ENCODE data around the gene SLC20A1. TPM values are rescaled to one million over a fixed set of nuclear protein-coding genes. Genes with fewer than 3 reads are reported as not detected.

The SLC20A1 gene
- total RNA-seq, 2 donors from 2014 or later, result 77.3 to 124 TPM

DNA sequence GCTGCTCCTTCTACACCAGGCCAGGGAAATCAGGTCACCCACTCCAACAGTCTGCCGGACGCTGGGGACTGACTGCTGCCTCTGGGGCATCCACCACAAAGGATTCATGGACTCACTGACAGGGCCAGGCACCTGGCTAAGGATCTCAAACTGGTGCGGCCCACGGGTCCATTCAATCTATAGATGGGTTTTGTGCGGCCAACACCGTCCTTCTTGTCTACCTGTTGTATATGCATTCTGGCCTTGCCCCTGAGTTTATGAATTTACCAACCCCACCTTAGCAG is 10.9 kb upstream of the SLC20A1 start:
- H3K36me3 Mint-ChIP-seq (ENCODE audit: low read depth), result no peaks in the 10 kb centered on the region
- H3K4me3 Mint-ChIP-seq, result peak overlapping the region; percentile 57
- peaks cover 51% of the 10 kb centered on the region for H3K4me1 Mint-ChIP-seq
- H3K27me3 Mint-ChIP-seq, result no peaks in the 10 kb centered on the region
- no peak overlapping the region for H3K27ac Mint-ChIP-seq
- H3K9me3 Mint-ChIP-seq, result no peaks in the 10 kb centered on the region
- ATAC-seq (replicated peaks), result no peak

DNA sequence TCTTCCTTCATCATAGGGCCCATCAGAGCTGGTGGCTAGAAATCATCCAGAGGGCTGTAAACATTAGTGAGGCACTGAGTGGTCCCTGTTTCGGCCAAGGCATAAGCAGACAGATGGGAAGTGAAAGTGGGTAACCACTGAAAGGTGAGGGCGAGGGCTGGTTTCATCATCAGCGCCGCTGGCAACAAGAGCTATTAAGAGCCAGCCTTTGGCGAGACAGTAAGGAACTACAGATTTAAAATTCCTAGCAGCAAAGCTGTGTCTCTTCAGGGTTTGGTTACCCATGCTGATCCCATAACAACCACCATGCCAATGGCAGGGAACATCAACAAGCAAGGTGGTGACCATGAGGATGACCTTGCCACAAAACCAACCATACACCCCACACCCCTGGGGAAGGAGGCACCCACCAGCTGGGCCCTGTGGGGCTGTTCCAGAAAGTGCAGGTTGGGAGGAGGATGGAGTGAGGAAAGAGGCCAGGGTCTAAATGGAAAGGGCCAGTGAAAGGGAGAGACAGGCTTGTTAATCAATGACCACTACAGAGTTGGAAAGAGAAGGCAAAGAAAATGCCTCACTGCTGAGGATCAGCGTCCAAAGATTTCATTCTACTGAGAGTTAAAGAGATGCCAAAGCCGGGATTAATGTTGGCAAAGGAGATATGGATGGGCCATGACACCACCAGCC is 9.0 kb upstream of the SLC20A1 start:
- peak; percentile 89 for ATAC-seq (replicated peaks)
- no peak overlapping the region for H3K27ac Mint-ChIP-seq
- H3K4me3 Mint-ChIP-seq, result peak overlapping the region; percentile 57
- H3K9me3 Mint-ChIP-seq, result no peaks in the 10 kb centered on the region
- H3K4me1 Mint-ChIP-seq, result peaks cover 55% of the 10 kb centered on the region
- no peaks in the 10 kb centered on the region for H3K36me3 Mint-ChIP-seq (ENCODE audit: low read depth)
- no peaks in the 10 kb centered on the region for H3K27me3 Mint-ChIP-seq

DNA sequence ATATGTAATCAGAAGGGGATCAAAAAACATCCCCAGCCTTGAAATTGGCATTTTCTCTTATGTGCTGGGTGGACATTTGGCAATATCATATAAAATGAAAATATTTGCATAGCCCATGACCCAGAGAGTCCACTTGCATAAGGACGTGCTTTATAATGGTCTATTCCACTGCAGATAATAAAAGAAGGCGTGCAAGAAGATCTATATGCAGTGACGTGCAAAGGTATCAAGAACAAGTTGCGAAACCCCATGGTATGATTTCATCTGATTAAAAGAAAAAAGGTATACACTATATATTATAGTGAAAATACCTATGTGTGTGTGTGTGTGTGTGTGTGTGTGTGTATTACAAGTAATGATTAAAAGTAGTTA is 8.5 kb upstream of the SLC20A1 start:
- peaks cover 51% of the 10 kb centered on the region for H3K4me1 Mint-ChIP-seq
- H3K4me3 Mint-ChIP-seq, result no peak overlapping the region
- no peaks in the 10 kb centered on the region for H3K36me3 Mint-ChIP-seq (ENCODE audit: low read depth)
- H3K9me3 Mint-ChIP-seq, result no peaks in the 10 kb centered on the region
- no peaks in the 10 kb centered on the region for H3K27me3 Mint-ChIP-seq
- ATAC-seq (replicated peaks), result no peak
- no peak overlapping the region for H3K27ac Mint-ChIP-seq

DNA sequence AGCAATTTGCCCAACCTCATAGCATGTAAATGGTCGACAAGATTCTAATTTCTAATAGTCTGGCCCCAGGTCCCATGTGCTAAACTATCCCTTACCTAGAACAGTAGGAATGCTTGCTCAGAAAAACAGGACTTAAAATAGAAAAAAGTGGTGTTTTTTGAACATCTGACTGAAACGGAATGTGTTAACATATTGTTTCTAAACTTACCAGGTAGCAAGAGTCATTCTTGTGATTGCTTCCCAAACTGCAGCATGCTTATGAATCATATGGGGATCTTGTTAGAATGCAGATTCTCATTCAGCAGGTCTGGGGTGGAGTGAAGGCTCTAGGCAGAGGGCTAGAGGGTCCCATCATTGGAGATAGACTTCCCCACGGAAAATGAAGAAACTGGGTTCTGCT is 5.8 kb upstream of the SLC20A1 start:
- ATAC-seq (replicated peaks), result peak; percentile 45
- Mint-ChIP-seq H3K36me3 (ENCODE audit: low read depth) (no peaks in the 10 kb centered on the region), H3K27ac (peak overlapping the region; percentile 4), H3K9me3 (no peaks in the 10 kb centered on the region), H3K27me3 (no peaks in the 10 kb centered on the region), H3K4me3 (peak overlapping the region; percentile 25), H3K4me1 (peaks cover 55% of the 10 kb centered on the region)

DNA sequence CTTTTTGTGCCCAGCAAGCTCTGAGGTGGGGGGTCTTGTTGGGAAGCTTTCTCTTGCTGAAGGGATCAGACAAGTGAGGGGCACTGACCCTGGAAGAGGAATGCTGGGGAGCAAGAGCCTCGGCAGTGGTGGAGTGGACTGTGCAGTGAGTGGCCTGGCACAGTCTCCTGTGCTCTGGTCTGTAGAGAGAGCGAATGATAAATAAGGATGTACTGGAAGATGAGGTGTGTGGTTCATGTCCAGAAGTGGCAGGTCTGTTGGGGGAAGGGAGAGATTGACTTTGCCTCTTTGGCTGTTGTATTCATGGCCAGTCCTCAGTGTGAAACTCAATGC is 5.3 kb upstream of the SLC20A1 start:
- H3K4me3 Mint-ChIP-seq, result peak overlapping the region; percentile 25
- no peaks in the 10 kb centered on the region for H3K36me3 Mint-ChIP-seq (ENCODE audit: low read depth)
- H3K4me1 Mint-ChIP-seq, result peaks cover 51% of the 10 kb centered on the region
- H3K27me3 Mint-ChIP-seq, result no peaks in the 10 kb centered on the region
- ATAC-seq (replicated peaks), result no peak
- H3K27ac Mint-ChIP-seq, result peak overlapping the region; percentile 4
- H3K9me3 Mint-ChIP-seq, result no peaks in the 10 kb centered on the region

DNA sequence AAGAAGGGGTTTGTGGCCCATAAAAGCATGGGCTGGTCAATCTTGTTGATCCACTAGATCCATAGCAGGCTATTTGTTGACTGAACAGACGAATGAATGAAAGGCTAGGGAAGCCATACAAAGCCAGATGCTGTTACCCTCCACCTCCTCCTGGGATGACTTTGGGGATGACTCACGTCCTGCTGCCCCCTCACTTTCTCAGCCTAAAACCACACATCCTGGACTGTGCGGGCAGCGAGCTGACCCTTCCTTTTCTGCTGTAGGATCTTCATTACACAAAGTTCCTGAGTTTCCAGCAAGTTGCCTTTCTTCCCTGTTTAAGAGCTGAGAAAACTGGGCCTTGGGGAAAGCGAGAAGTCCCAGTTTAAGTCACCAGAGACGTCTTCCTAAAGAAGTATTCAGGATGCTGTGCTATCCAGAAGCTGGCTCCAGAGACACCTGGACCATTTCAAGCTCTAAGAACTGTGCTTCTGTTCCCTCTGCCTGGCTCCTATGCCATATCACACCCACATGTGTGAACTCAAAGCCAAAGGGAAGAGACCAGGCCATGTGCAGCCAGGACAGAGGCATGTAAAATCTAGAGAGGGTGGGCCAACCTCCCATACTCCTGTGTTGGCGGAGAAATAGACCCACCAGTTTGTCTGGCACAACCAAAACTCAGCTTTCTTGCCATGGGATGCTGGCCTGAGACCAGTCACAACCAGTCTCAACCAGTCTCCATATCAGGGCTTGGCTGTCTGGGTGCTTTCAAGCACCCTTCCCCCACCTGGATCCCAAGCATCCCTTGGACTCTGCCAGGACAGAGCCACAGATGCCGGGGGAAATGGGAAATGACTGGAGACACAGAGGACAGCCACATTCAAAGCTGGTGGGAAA is 4.7 kb upstream of the SLC20A1 start:
- no peaks in the 10 kb centered on the region for H3K36me3 Mint-ChIP-seq (ENCODE audit: low read depth)
- H3K27me3 Mint-ChIP-seq, result no peaks in the 10 kb centered on the region
- H3K4me3 Mint-ChIP-seq, result peak overlapping the region; percentile 25
- H3K27ac Mint-ChIP-seq, result peak overlapping the region; percentile 4
- H3K4me1 Mint-ChIP-seq, result peaks cover 45% of the 10 kb centered on the region
- H3K9me3 Mint-ChIP-seq, result no peaks in the 10 kb centered on the region
- ATAC-seq (replicated peaks), result peak; percentile 8

DNA sequence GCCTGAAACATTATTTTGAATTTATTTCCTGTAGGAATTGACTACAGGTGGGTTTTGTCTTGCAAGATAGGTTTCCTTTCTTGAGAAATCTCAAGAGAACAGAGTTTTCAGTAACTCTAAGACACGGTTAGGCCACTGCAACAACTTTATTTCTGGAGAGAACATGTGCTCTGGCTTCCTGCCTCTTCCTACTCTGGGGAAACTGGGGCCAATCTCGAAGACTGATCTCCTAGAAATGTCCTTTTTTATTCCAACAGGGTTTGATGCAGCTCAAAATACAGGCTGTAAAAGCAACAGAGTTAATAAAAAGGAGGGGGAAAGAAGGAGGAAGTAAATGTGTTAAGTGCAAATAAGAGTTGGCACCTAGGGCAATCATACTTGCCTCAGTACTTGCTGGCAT is 4.0 kb upstream of the SLC20A1 start:
- Mint-ChIP-seq H3K27me3 (no peaks in the 10 kb centered on the region), H3K36me3 (ENCODE audit: low read depth) (peaks cover 2% of the 10 kb centered on the region), H3K4me3 (no peak overlapping the region), H3K27ac (no peak overlapping the region), H3K4me1 (peaks cover 38% of the 10 kb centered on the region), H3K9me3 (no peaks in the 10 kb centered on the region)
- ATAC-seq (replicated peaks), result no peak

DNA sequence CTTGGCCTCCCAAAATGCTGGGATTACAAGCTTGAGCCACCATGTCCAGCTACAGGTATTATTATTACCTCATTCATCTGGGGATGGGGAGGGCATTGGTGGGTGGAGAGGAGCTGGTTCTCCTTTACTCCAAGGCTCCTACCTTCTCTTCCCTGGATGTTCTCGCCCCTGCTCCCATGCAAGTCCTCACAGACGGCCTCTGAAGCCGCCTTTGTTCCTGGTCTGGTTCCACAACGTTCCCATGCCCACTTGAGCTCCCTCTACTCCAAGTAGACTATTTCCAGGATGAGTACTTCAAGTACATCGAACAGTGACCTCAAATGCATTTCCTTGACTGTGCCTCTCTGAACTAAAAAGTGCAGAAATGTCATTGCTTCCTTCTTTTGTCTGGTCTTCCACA is 3.2 kb upstream of the SLC20A1 start:
- Mint-ChIP-seq H3K36me3 (ENCODE audit: low read depth) (peaks cover 10% of the 10 kb centered on the region), H3K4me3 (no peak overlapping the region), H3K9me3 (no peaks in the 10 kb centered on the region), H3K4me1 (peaks cover 34% of the 10 kb centered on the region), H3K27ac (no peak overlapping the region), H3K27me3 (no peaks in the 10 kb centered on the region)
- ATAC-seq (replicated peaks), result no peak

DNA sequence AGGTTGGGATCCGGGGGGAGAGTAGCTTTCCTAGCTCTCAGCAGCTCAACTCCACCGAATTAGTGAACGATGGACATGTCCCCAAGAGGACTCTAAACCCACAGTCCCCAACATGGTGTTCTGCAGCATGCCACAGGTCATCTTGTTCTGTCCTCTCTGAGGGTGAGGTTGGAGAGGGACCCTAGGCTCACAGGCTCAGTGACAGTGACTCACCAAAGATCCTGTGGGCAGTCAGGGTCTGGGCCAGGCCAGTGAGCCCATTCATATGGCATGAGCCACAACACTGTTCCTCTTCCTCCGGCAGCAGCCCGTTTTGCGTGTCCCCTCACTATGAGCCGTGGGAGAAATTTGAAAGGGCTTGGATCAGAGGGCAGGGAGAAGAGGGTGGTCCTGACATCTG is 2.8 kb upstream of the SLC20A1 start:
- ATAC-seq (replicated peaks), result no peak
- Mint-ChIP-seq H3K36me3 (ENCODE audit: low read depth) (peaks cover 15% of the 10 kb centered on the region), H3K4me3 (no peak overlapping the region), H3K27me3 (no peaks in the 10 kb centered on the region), H3K4me1 (peaks cover 38% of the 10 kb centered on the region), H3K9me3 (no peaks in the 10 kb centered on the region), H3K27ac (no peak overlapping the region)

DNA sequence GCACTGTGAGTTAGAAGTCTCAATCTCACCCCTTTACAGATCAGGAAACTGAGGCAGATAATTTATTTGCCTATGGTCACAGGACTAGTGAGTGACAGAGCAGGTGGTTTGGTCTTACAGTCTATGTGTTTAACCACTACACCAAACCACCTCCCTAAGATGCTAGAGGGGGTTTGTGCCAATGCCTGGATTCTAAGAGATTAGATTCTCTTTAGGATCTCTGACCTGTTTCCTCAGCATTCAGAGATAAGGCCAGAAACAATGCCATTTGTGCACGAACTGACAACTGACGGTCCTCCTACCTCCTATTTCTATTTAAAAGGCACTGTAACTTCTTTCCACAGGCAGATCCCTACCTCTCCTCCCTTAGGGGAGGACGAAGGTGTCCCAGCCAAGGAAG is 2.3 kb upstream of the SLC20A1 start:
- peaks cover 40% of the 10 kb centered on the region for H3K4me1 Mint-ChIP-seq
- no peak overlapping the region for H3K27ac Mint-ChIP-seq
- no peaks in the 10 kb centered on the region for H3K9me3 Mint-ChIP-seq
- H3K27me3 Mint-ChIP-seq, result no peaks in the 10 kb centered on the region
- H3K4me3 Mint-ChIP-seq, result peak overlapping the region; percentile 90
- ATAC-seq (replicated peaks), result no peak
- peaks cover 20% of the 10 kb centered on the region for H3K36me3 Mint-ChIP-seq (ENCODE audit: low read depth)

DNA sequence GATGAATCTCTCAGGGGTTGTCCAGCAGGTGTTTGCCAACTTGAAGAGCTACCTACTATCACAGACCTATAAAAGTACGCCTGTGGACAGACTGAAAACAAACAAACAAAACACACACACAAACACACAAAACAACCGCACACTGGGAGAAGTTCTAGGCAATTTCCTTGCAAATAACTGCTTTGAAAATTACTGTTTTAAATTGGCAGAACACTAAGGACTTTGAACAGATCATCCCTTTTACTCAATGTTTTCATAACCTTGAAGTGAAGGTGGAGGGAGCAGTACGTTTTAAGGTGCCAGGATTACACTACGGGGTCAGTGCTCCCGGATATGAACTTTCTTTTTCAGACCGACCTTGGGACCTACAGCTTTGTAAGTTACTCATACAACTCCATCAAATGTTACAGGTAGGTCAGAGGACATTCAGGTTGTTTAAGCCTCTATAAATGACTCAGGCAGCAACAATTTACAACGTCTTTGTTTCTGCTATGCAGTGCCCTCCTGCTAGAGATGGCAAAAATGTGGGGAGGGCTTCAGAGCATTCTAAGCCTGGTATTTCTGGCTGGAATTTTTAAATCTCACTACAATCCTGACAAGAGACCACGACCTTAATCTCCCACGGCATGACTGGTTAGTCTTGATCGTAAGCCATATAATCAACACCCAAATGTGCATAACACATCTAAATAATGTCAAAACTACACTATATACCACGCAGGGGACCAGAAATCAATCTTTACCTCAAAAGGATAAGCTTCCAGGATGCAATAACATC is 1.4 kb upstream of the SLC20A1 start:
- Mint-ChIP-seq H3K9me3 (no peaks in the 10 kb centered on the region), H3K36me3 (ENCODE audit: low read depth) (peaks cover 28% of the 10 kb centered on the region), H3K4me1 (peaks cover 49% of the 10 kb centered on the region), H3K27me3 (no peaks in the 10 kb centered on the region), H3K27ac (peak overlapping the region; percentile 69), H3K4me3 (peak overlapping the region; percentile 90)
- ATAC-seq (replicated peaks), result no peak

DNA sequence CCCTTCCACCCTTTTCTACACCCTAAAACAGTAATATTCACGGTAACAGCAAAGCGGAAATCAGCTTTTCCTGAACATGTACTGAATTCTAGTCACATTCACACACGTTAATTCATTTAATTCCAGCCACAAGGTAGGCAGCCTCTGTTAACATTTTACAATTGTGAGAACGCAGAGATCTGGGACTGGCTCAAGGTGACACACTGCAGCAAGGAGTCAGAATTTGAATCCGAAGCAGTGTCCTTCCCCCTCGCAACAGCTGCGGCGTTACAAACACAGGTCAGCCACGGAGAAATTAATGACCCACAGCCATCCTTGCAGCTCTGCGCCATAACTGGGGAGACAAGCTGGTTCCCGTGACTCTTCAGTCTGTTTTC is 818 bp upstream of the SLC20A1 start:
- Mint-ChIP-seq H3K27me3 (no peaks in the 10 kb centered on the region), H3K4me3 (peak overlapping the region; percentile 90), H3K27ac (peak overlapping the region; percentile 69), H3K4me1 (peaks cover 47% of the 10 kb centered on the region), H3K9me3 (no peaks in the 10 kb centered on the region), H3K36me3 (ENCODE audit: low read depth) (peaks cover 34% of the 10 kb centered on the region)
- no peak for ATAC-seq (replicated peaks)

DNA sequence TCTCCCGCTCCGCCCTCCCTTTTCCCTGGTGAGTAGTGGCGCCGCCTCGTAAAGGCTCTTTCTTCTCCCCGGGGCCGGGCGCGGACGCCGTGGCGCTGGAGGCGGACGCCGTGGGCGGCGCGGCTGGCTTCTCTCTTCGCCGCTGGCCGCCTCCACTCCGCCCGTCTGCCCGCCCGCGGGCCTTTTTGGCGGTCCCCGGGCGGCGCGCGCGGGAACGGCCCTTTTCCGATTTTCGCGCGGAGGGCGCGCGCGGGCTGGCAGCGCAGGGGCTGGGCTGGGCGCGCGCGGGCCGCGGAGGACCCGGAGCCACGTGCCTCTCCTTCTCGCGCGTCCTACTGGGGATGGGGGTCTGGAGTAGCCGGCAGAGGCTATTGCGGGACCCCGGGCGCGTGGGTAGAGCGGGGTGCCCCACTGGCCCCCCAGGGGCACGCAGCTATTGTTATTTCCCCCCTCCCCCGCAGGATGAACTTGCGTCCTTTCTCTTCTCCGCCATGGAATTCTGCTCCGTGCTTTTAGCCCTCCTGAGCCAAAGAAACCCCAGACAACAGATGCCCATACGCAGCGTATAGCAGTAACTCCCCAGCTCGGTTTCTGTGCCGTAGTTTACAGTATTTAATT is 472 bp downstream of the SLC20A1 start:
- peak; percentile 35 for ATAC-seq (replicated peaks)
- H3K27ac Mint-ChIP-seq, result peak overlapping the region; percentile 61
- peak overlapping the region; percentile 90 for H3K4me3 Mint-ChIP-seq
- H3K4me1 Mint-ChIP-seq, result peaks cover 34% of the 10 kb centered on the region
- no peaks in the 10 kb centered on the region for H3K9me3 Mint-ChIP-seq
- H3K27me3 Mint-ChIP-seq, result no peaks in the 10 kb centered on the region
- H3K36me3 Mint-ChIP-seq (ENCODE audit: low read depth), result peaks cover 47% of the 10 kb centered on the region

DNA sequence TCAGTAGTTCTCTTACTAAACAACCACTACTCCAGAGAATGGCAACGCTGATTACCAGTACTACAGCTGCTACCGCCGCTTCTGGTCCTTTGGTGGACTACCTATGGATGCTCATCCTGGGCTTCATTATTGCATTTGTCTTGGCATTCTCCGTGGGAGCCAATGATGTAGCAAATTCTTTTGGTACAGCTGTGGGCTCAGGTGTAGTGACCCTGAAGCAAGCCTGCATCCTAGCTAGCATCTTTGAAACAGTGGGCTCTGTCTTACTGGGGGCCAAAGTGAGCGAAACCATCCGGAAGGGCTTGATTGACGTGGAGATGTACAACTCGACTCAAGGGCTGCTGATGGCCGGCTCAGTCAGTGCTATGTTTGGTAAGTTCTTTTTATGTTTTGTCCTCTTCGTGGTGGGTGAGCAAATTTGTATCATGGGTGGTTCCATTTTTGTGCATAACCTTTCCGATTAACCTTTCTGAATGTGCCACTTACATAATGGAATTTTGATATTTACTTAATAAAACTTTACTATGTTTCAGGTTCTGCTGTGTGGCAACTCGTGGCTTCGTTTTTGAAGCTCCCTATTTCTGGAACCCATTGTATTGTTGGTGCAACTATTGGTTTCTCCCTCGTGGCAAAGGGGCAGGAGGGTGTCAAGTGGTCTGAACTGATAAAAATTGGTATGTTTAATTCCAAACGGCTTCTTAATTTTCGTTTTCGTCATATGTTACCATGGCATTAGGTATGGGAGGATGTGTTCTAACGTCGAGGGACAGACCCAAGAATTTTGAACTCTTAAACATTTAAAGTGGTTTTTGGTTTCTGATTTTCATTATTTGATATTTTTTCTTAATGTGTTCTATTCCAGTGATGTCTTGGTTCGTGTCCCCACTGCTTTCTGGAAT is 1.3 kb downstream of the SLC20A1 start:
- peaks cover 55% of the 10 kb centered on the region for H3K36me3 Mint-ChIP-seq (ENCODE audit: low read depth)

More for the DNA sequence above, 1.3 kb downstream of the SLC20A1 start:
- Mint-ChIP-seq H3K4me1 (peaks cover 39% of the 10 kb centered on the region), H3K4me3 (peak overlapping the region; percentile 90), H3K9me3 (no peaks in the 10 kb centered on the region), H3K27me3 (no peaks in the 10 kb centered on the region), H3K27ac (peak overlapping the region; percentile 61)
- ATAC-seq (replicated peaks), result no peak

Data from activated T-helper 17 cell treated with anti-CD3 and anti-CD28 coated beads, Interleukin-2, amount 50 U/mL, for 72 hours (primary cell).